Measurements from ENCODE around the gene TRIM47.
A peak's percentile ranks its signal among the peaks of the same experiment; 100 is the strongest.

Gene TRIM47

GRCh38 chr17:75878174-75878998 is at the start of gene TRIM47:
TSS of gene TRIM47 (minus strand) at chr17:75878581. CDS start at chr17:75878548, 33 bp downstream.
- DNase-seq (ENCODE audit: low read depth), result peak; percentile 74

GRCh38 chr17:75927286-75927922 is 49.0 kb upstream of the TRIM47 start:
- no peak for DNase-seq (ENCODE audit: low read depth)

- no peak for DNase-seq (ENCODE audit: low read depth)
Measured at GRCh38 chr17:75926456-75926855, 48.1 kb upstream of the TRIM47 start.

- no peak for DNase-seq (ENCODE audit: low read depth)
Measured at GRCh38 chr17:75925912-75926311, 47.5 kb upstream of the TRIM47 start.

GRCh38 chr17:75925103-75925502 is 46.7 kb upstream of the TRIM47 start:
- DNase-seq (ENCODE audit: low read depth), result no peak

- DNase-seq (ENCODE audit: low read depth), result no peak
Measured at GRCh38 chr17:75922963-75923874, 44.8 kb upstream of the TRIM47 start.

- no peak for DNase-seq (ENCODE audit: low read depth)
Measured at GRCh38 chr17:75922173-75922961, 44.0 kb upstream of the TRIM47 start.

- no peak for DNase-seq (ENCODE audit: low read depth)
Measured at GRCh38 chr17:75921596-75921995, 43.2 kb upstream of the TRIM47 start.

GRCh38 chr17:75920045-75920560 is 41.7 kb upstream of the TRIM47 start:
- DNase-seq (ENCODE audit: low read depth), result no peak

GRCh38 chr17:75919611-75920010 is 41.2 kb upstream of the TRIM47 start:
- DNase-seq (ENCODE audit: low read depth), result no peak

- no peak for DNase-seq (ENCODE audit: low read depth)
Measured at GRCh38 chr17:75917917-75918445, 39.6 kb upstream of the TRIM47 start.

GRCh38 chr17:75917141-75917916 is 38.9 kb upstream of the TRIM47 start:
- no peak for DNase-seq (ENCODE audit: low read depth)

- DNase-seq (ENCODE audit: low read depth), result no peak
Measured at GRCh38 chr17:75915268-75915667, 36.9 kb upstream of the TRIM47 start.

GRCh38 chr17:75914643-75915267 is 36.4 kb upstream of the TRIM47 start:
- DNase-seq (ENCODE audit: low read depth), result no peak

GRCh38 chr17:75913537-75914210 is 35.3 kb upstream of the TRIM47 start:
- DNase-seq (ENCODE audit: low read depth), result no peak

- no peak for DNase-seq (ENCODE audit: low read depth)
Measured at GRCh38 chr17:75910699-75911098, 32.3 kb upstream of the TRIM47 start.

- DNase-seq (ENCODE audit: low read depth), result peak; percentile 59
Measured at GRCh38 chr17:75909812-75910274, 31.5 kb upstream of the TRIM47 start.

- no peak for DNase-seq (ENCODE audit: low read depth)
Measured at GRCh38 chr17:75909051-75909811, 30.9 kb upstream of the TRIM47 start.

All from fibroblast of gingiva (primary cell).